HCT116 (cell line): ENCODE results near the gene TTC17. TPM values are rescaled to one million over a fixed set of nuclear protein-coding genes. Genes with fewer than 3 reads are reported as not detected.

ENCODE experiments used
- ATAC-seq: fragments of 200-7000 bp; cut with Tn5 transposase; 2 replicates; pipeline ENCODE4 v1.9.1; 2020; ENCODE audit warnings: mild to moderate bottlenecking, moderate library complexity
- BruUV-seq: library from RNA; stranded (reverse); fragments of 400-500 nt; replicated peaks from 2 replicates; lab custom pipeline; 2021; lab: Mats Ljungman, UMichigan
- CTCF ChIA-PET: fragments of 300-600 bp; sonication (Branson Sonifier 250); formaldehyde crosslinking; loops from one replicate; lab custom pipeline; 2021; ENCODE audit warnings: antibody characterized with exemption; lab: Charles Lee
- POLR2A ChIA-PET: fragments of 300-600, 350-600 bp; sonication (Branson Sonifier 250); formaldehyde crosslinking; loops from one replicate; lab custom pipeline; 2021; ENCODE audit warnings: antibody characterized with exemption; lab: Charles Lee
- RAD21 ChIA-PET, 2 experiments: fragments of 300-600 bp; sonication (Branson Sonifier 250); formaldehyde crosslinking; loops; one replicate each; lab custom pipeline; 2023; ENCODE audit warnings: low total read pairs in 2 of 2; ENCODE audit not compliant: uncharacterized antibody in 2 of 2, unreplicated experiment in 2 of 2, low non-redundant PET in 1 of 2; lab: Charles Lee
- DNase-seq: peaks from one replicate; pipeline ENCODE4 v3.0.0-alpha.2; 2010; ENCODE audit warnings: low read depth, low spot score
- H2AFZ ChIP-seq: fragments of 200-600 bp; shearing (Covaris generic), sonication (generic); 2 replicates; pipeline ENCODE4 v1.6.1; 2017; ENCODE audit warnings: low read depth, mixed run types, mixed read lengths, antibody characterized with exemption, low read length; ENCODE audit not compliant: poor library complexity, severe bottlenecking
- H3K27ac ChIP-seq: 2 replicates; pipeline ENCODE4 v1.5.1; 2012; ENCODE audit warnings: low read depth, low read length
- H3K27me3 ChIP-seq: fragments of 200-600 bp; sonication (generic); 2 replicates; pipeline ENCODE4 v1.6.1; 2016; ENCODE audit warnings: mixed run types, low read length, mixed read lengths; ENCODE audit not compliant: insufficient read depth
- H3K36me3 ChIP-seq, 2 experiments: fragments of 200-500 bp in 1 of 2; fragments of 200-600 bp in 1 of 2; sonication (Bioruptor generic) in 1 of 2; sonication (generic) in 1 of 2; 2 replicates each; pipeline versions ENCODE4 v1.5.1 to v1.6.1; 2014 to 2016; ENCODE audit warnings: low read length in 2 of 2, inconsistent platforms in 1 of 2, mixed read lengths in 1 of 2, mixed run types in 1 of 2; ENCODE audit not compliant: insufficient read depth in 2 of 2, control insufficient read depth in 1 of 2
- H3K4me1 ChIP-seq, 2 experiments: fragments of 200-600 bp in 1 of 2; sonication (generic) in 1 of 2; 2 replicates each; pipeline versions ENCODE4 v1.5.1 to v1.6.1; 2012 to 2017; ENCODE audit warnings: low read length in 2 of 2, inconsistent platforms in 1 of 2, mild to moderate bottlenecking in 1 of 2, mixed read lengths in 1 of 2, mixed run types in 1 of 2, moderate library complexity in 1 of 2; ENCODE audit not compliant: insufficient read depth in 2 of 2, control insufficient read depth in 1 of 2
- H3K4me2 ChIP-seq: fragments of 200-600 bp; sonication (generic); 2 replicates; pipeline ENCODE4 v1.6.1; 2017; ENCODE audit warnings: mixed run types, low read length, mixed read lengths
- H3K4me3 ChIP-seq, 2 experiments: fragments of 200-600 bp in 1 of 2; sonication (generic) in 1 of 2; replicated peaks in 1 of 2; 2 replicates each; pipeline ENCODE4 v1.5.1; 2011 to 2016; ENCODE audit warnings: low read length in 2 of 2, control low read depth in 1 of 2, low read depth in 1 of 2, mild to moderate bottlenecking in 1 of 2, mixed read lengths in 1 of 2, mixed run types in 1 of 2
- H3K79me2 ChIP-seq: fragments of 200-600 bp; sonication (generic); 2 replicates; pipeline ENCODE4 v1.6.1; 2017; ENCODE audit warnings: mild to moderate bottlenecking, mixed run types, low read length, moderate library complexity, mixed read lengths; ENCODE audit not compliant: insufficient read depth
- H3K9ac ChIP-seq: fragments of 200-600 bp; sonication (generic); 2 replicates; pipeline ENCODE4 v1.6.1; 2016; ENCODE audit warnings: low read length, mixed read lengths
- H3K9me2 ChIP-seq: fragments of 200-600 bp; sonication (generic), shearing (Covaris generic); 2 replicates; pipeline ENCODE4 v1.6.1; 2017; ENCODE audit warnings: mixed run types, mild to moderate bottlenecking, moderate library complexity; ENCODE audit not compliant: insufficient read depth
- H3K9me3 ChIP-seq, 2 experiments: fragments of 200-500 bp in 1 of 2; fragments of 200-600 bp in 1 of 2; sonication (Bioruptor generic) in 1 of 2; sonication (generic) in 1 of 2; 2 replicates each; pipeline ENCODE4 v1.6.1; 2014 to 2017; ENCODE audit warnings: low read length in 2 of 2, mixed read lengths in 2 of 2, inconsistent platforms in 1 of 2, low read depth in 1 of 2, mild to moderate bottlenecking in 1 of 2, mixed run types in 1 of 2, moderate library complexity in 1 of 2; ENCODE audit not compliant: control insufficient read depth in 1 of 2, insufficient read depth in 1 of 2
- H4K20me1 ChIP-seq: fragments of 200-600 bp; sonication (generic), shearing (Covaris generic); 2 replicates; pipeline ENCODE4 v1.6.1; 2017; ENCODE audit warnings: mixed run types, mild to moderate bottlenecking, moderate library complexity; ENCODE audit not compliant: insufficient read depth
- ATF3 ChIP-seq: IDR thresholded peaks from 2 replicates; pipeline ENCODE4 v1.6.1; 2012
- CTCF ChIP-seq, 3 experiments: fragments of 200-600 bp in 1 of 3; sonication (generic) in 1 of 3; IDR thresholded peaks in 2 of 3; conservative IDR thresholded peaks in 1 of 3; 2 replicates each; pipeline ENCODE4 v1.5.1; 2012 to 2017; ENCODE audit warnings: low read depth in 2 of 3, low read length in 2 of 3, antibody characterized with exemption in 1 of 3, borderline replicate concordance in 1 of 3, control low read depth in 1 of 3, mild to moderate bottlenecking in 1 of 3, mixed read lengths in 1 of 3, mixed run types in 1 of 3, moderate library complexity in 1 of 3; ENCODE audit not compliant: insufficient read depth in 1 of 3
- EGR1 ChIP-seq: IDR thresholded peaks from 2 replicates; pipeline ENCODE4 v1.6.1; 2012; ENCODE audit warnings: low read depth
- ELF1 ChIP-seq: IDR thresholded peaks from 2 replicates; pipeline ENCODE4 v1.6.1; 2012; ENCODE audit warnings: low read depth, borderline replicate concordance
- EZH2 ChIP-seq: fragments of 200-600 bp; sonication (generic); IDR thresholded peaks from 2 replicates; pipeline ENCODE4 v1.6.1; 2017; ENCODE audit warnings: antibody characterized with exemption, mixed run types
- FOSL1 ChIP-seq: IDR thresholded peaks from 2 replicates; pipeline ENCODE4 v1.6.1; 2012; ENCODE audit warnings: low read depth
- RAD21 ChIP-seq: IDR thresholded peaks from 2 replicates; pipeline ENCODE4 v1.6.1; 2012; ENCODE audit warnings: low read depth, mild to moderate bottlenecking
- SP1 ChIP-seq: IDR thresholded peaks from 2 replicates; pipeline ENCODE4 v1.6.1; 2012; ENCODE audit warnings: low read depth
- SRF ChIP-seq: IDR thresholded peaks from 2 replicates; pipeline ENCODE4 v1.6.1; 2012; ENCODE audit warnings: low read depth
- TCF7L2 ChIP-seq: IDR thresholded peaks from 2 replicates; pipeline ENCODE4 v1.7.0; 2011; ENCODE audit warnings: borderline replicate concordance, inconsistent platforms; ENCODE audit not compliant: insufficient read depth, insufficient read length; ENCODE audit errors: extremely low read depth
- YY1 ChIP-seq: IDR thresholded peaks from 2 replicates; pipeline ENCODE4 v1.6.1; 2011; ENCODE audit warnings: low read length, low read depth, moderate library complexity, mild to moderate bottlenecking; ENCODE audit not compliant: insufficient replicate concordance; ENCODE audit errors: extremely low read depth
- ZBTB33 ChIP-seq: IDR thresholded peaks from 2 replicates; pipeline ENCODE4 v1.6.1; 2011; ENCODE audit warnings: mild to moderate bottlenecking, low read length, moderate library complexity; ENCODE audit not compliant: insufficient replicate concordance; ENCODE audit errors: extremely low read depth
- ZNF274 ChIP-seq: fragments of 200-500 bp; sonication (Bioruptor generic); IDR thresholded peaks from 2 replicates; pipeline ENCODE4 v1.6.1; 2014; ENCODE audit warnings: mild to moderate bottlenecking, low read depth, low read length, inconsistent platforms
- intact Hi-C: fragments of 100-400 bp; cut with micrococcal nuclease; formaldehyde crosslinking; loops from 2 replicates; pipeline ENCODE4 v1.10.0; 2022
- total RNA-seq: library from RNA; stranded (reverse); gene quantifications from one replicate; pipeline ENCODE4 v1.2.1, GENCODE V29; 2021; ENCODE audit not compliant: unreplicated experiment

TTC17 gene
- total RNA-seq, 1 experiment from 2014 or later = 51.6 TPM

GRCh38 chr11:43537833-43538615 is 179.3 kb downstream of the TTC17 start:
- BruUV-seq = no TSS peak

GRCh38 chr11:43541993-43542392 is 183.3 kb downstream of the TTC17 start:
- no peaks in the 10 kb centered on the region for H3K9me3 ChIP-seq
- CTCF ChIA-PET = no interaction called here
- RAD21 ChIA-PET = no interaction called here
- H3K9ac ChIP-seq = no peak overlapping the region
- no peak overlapping the region for H3K4me2 ChIP-seq
- no peak for ATAC-seq
- no peak overlapping the region for H3K4me3 ChIP-seq
- no peaks in the 10 kb centered on the region for H4K20me1 ChIP-seq
- no peak for DNase-seq
- POLR2A ChIA-PET = no interaction called here
- H3K9me2 ChIP-seq = no peaks in the 10 kb centered on the region
- H3K4me1 ChIP-seq = no peaks in the 10 kb centered on the region
- no TSS peak for BruUV-seq
- intact Hi-C loops = no loop called here
- peaks cover 20% of the 10 kb centered on the region for H3K27me3 ChIP-seq
- H3K79me2 ChIP-seq = no peaks in the 10 kb centered on the region
- no peak overlapping the region for H2AFZ ChIP-seq
- H3K27ac ChIP-seq = no peak overlapping the region
- H3K36me3 ChIP-seq = no peaks in the 10 kb centered on the region
- TF ChIP-seq ZBTB33 (no peak), SP1 (no peak), RAD21 (no peak), TCF7L2 (no peak), EZH2 (no peak), ATF3 (no peak), FOSL1 (no peak), SRF (no peak), ZNF274 (no peak), CTCF (IDR thresholded peaks at IDR 0.05 in 2 of 3, conservative IDR thresholded peaks at IDR 0.05 in 1 of 3; ENCODE audit: borderline replicate concordance in 1 of 3, insufficient read depth in 1 of 3, low read depth in 2 of 3, low read length in 2 of 3) (no peak), ELF1 (no peak), YY1 (no peak)

More at GRCh38 chr11:43537833-43538615, 179.3 kb downstream of the TTC17 start:
- POLR2A ChIA-PET = no interaction called here
- no peak overlapping the region for H2AFZ ChIP-seq
- no peak for ATAC-seq
- DNase-seq = no peak
- no peak overlapping the region for H3K4me2 ChIP-seq
- no peak for TF ChIP-seq FOSL1
- TF ChIP-seq EGR1 = no peak
- H3K9me2 ChIP-seq = no peaks in the 10 kb centered on the region
- no peaks in the 10 kb centered on the region for H3K4me1 ChIP-seq
- H3K27me3 ChIP-seq = peaks cover 35% of the 10 kb centered on the region
- no peak overlapping the region for H3K27ac ChIP-seq
- H3K9me3 ChIP-seq = no peaks in the 10 kb centered on the region
- H3K79me2 ChIP-seq = no peaks in the 10 kb centered on the region
- RAD21 ChIA-PET = no interaction called here
- CTCF ChIA-PET = no interaction called here
- no peaks in the 10 kb centered on the region for H4K20me1 ChIP-seq
- no peak overlapping the region for H3K9ac ChIP-seq
- H3K36me3 ChIP-seq = no peaks in the 10 kb centered on the region
- intact Hi-C loops = no loop called here
- no peak overlapping the region for H3K4me3 ChIP-seq
